ENCODE results near the gene IQGAP1. TPM values are rescaled to one million over a fixed set of nuclear protein-coding genes. Genes with fewer than 3 reads are reported as not detected.
"Not testable (repeated sequence)": the region's sequence is repeated elsewhere in the genome, so short reads cannot be mapped to it uniquely, and the experiment has no call there.

The IQGAP1 gene
- total RNA-seq, 1 experiment from 2014 or later: 235 TPM

DNA sequence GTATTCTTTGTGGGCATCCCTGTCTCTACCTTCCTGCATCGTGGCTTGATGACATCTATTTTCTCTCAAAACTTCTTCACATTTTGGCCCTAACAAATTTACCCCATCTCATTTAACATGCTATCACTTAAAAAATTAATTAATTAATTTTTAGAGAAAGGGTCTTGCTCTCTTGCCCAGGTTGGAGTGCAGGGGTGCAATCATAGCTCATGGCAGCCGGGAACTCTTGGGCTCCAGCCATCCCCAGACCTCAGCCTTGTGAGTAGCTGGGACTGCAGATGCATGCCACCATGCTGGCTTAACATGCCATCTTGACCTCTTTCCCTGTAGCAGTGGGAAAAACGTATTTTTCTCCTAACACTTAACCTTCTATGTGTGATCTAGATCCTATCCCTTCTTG, 20.6 kb downstream of the IQGAP1 start:
- Histone ChIP-seq H3K27ac (no peak overlapping the region), H3K27me3 (replicated peaks) (no peaks in the 10 kb centered on the region), H3K9me3 (replicated peaks) (no peaks in the 10 kb centered on the region), H3K4me1 (replicated peaks) (peaks cover 38% of the 10 kb centered on the region), H3K36me3 (peaks cover 3% of the 10 kb centered on the region; the same call in 1 of the 2 replicates), H3K4me3 (no peak overlapping the region)
- no peak for DNase-seq (ENCODE audit: low read depth in 1 of 2, low spot score in 2 of 2)

DNA sequence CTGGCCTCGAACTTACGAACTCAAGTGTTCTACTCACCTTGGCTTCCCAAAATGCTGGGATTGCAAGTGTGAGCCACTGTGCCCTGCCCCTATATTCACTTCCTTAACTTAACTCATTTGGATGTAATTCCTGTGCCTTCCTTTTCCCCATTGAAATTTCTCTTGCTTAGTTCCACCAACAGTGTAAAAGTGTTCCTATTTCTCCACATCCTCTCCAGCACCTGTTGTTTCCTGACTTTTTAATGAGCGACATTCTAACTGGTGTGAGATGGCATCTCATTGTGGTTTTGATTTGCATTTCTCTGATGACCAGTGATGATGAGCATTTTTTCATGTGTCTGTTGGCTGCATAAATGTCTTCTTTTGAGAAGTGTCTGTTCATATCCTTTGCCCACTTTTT, 21.5 kb downstream of the IQGAP1 start:
- not testable (repeated sequence) for H3K36me3 ChIP-seq; H3K9me3 ChIP-seq (replicated peaks); H3K4me3 ChIP-seq; DNase-seq (ENCODE audit: low read depth in 1 of 2, low spot score in 2 of 2); H3K27me3 ChIP-seq (replicated peaks); H3K27ac ChIP-seq
- H3K4me1 ChIP-seq (replicated peaks): peaks cover 47% of the 10 kb centered on the region

GRCh38 chr15:90410316-90410715, 22.3 kb downstream of the IQGAP1 start:
- not testable (repeated sequence) for H3K9me3 ChIP-seq (replicated peaks); H3K27me3 ChIP-seq (replicated peaks); H3K4me3 ChIP-seq; H3K36me3 ChIP-seq; DNase-seq (ENCODE audit: low read depth in 1 of 2, low spot score in 2 of 2); H3K27ac ChIP-seq
- peaks cover 49% of the 10 kb centered on the region for H3K4me1 ChIP-seq (replicated peaks)

- peaks cover 49% of the 10 kb centered on the region for H3K4me1 ChIP-seq (replicated peaks)
- H3K27ac ChIP-seq: no peak overlapping the region
- no peaks in the 10 kb centered on the region for H3K27me3 ChIP-seq (replicated peaks)
Observed at GRCh38 chr15:90411176-90411575, 23.1 kb downstream of the IQGAP1 start.

GRCh38 chr15:90412356-90413194, 24.5 kb downstream of the IQGAP1 start:
- Histone ChIP-seq H3K9me3 (replicated peaks) (no peaks in the 10 kb centered on the region), H3K27ac (peak overlapping the region; percentile 91), H3K27me3 (replicated peaks) (no peaks in the 10 kb centered on the region), H3K4me3 (no peak overlapping the region), H3K36me3 (peaks cover 3% of the 10 kb centered on the region; the same call in 1 of the 2 replicates), H3K4me1 (replicated peaks) (peaks cover 40% of the 10 kb centered on the region)
- peak; percentile 65 to 68 for DNase-seq (ENCODE audit: low read depth in 1 of 2, low spot score in 2 of 2)

More at GRCh38 chr15:90411176-90411575, 23.1 kb downstream of the IQGAP1 start:
- no peak for DNase-seq (ENCODE audit: low read depth in 1 of 2, low spot score in 2 of 2)
- H3K4me3 ChIP-seq: no peak overlapping the region
- H3K36me3 ChIP-seq: peaks cover 3% of the 10 kb centered on the region; the same call in 1 of the 2 replicates
- no peaks in the 10 kb centered on the region for H3K9me3 ChIP-seq (replicated peaks)

DNA sequence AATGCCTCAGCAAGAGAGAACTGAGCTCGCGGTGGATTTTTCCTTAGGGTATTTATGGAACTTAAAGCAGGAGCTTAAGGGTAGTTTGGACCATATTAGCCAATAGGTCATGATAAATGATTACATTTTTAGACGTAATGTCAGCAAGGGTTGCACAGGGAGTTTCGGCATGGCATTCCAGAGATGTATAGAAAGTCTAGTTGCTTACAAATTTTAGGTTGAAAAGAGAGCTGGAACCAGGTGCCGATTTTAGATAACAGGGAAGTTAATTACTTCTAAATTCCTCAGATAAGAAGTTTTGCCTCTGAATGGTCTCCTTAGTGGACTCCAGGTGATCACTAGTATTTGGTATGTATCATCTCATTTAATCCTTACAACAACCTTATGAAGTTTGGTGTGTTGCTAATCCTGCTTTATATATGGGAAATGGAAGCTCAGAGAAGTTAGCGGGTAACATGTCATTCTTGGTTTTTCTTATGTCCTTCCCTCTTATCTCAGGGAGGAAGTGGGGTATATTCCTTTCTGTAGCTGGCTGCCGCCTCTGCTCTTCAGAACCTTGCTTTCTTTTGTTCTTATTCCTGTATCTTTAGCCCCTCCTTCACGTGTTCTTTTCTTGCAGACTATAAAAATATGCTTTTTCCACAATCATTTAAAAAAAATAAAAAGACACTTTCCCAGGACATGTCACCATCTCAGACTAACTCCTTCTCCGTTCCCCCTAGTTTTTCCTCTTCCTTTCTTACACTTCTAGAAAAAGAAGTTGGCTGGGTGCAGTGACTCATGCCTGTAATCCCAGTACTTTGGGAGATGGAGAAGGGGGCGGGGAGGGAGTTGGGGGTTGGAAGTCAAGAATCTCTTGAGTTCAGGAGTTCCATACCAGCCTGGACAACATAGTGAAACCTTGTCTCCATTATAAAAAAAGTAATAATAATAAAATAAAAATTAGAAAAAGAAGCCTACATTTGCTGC, 25.7 kb downstream of the IQGAP1 start:
- Histone ChIP-seq H3K27ac (peak overlapping the region; percentile 91), H3K4me1 (replicated peaks) (peaks cover 36% of the 10 kb centered on the region), H3K36me3 (peaks cover 3% of the 10 kb centered on the region; the same call in 1 of the 2 replicates), H3K27me3 (replicated peaks) (no peaks in the 10 kb centered on the region), H3K9me3 (replicated peaks) (no peaks in the 10 kb centered on the region), H3K4me3 (no peak overlapping the region)
- peak; percentile 66 to 79 for DNase-seq (ENCODE audit: low read depth in 1 of 2, low spot score in 2 of 2)

DNA sequence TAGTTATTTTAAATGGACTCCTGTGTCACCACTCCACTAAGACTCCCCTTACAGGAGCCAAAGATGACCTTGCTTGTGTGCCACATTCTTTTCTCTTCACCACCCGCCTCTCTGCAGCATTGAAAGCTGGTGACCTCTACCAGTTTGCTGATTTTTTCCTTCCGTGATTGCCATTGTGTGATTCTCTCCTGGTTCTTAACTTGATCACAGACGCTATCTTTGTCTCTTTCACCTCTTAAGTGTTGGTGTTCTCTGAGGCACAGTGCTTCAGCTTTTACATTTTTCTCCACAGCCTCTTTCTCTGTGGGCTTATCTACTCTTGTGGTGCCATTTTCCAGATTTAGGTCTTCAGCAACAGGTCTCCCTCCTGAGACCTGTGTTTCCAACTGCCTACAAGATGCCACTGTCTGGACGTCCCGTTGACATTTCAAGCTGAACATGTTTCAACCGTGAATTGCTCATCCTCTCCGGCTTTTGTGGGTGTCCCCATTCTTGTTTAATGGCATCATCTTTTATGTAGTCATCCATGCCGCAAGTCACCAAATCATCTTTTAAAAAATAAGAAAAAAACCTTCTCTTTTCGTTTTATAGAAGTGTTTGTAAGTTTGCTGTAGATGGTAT, 26.5 kb downstream of the IQGAP1 start:
- H3K4me3 ChIP-seq: no peak overlapping the region
- no peaks in the 10 kb centered on the region for H3K27me3 ChIP-seq (replicated peaks)
- H3K36me3 ChIP-seq: peaks cover 3% of the 10 kb centered on the region; the same call in 1 of the 2 replicates
- H3K27ac ChIP-seq: peak overlapping the region; percentile 91
- H3K9me3 ChIP-seq (replicated peaks): no peaks in the 10 kb centered on the region
- DNase-seq (ENCODE audit: low read depth in 1 of 2, low spot score in 2 of 2): peak; percentile 58 to 71
- H3K4me1 ChIP-seq (replicated peaks): peaks cover 44% of the 10 kb centered on the region

- peaks cover 58% of the 10 kb centered on the region for H3K4me1 ChIP-seq (replicated peaks)
Observed at GRCh38 chr15:90416052-90416451, 28.0 kb downstream of the IQGAP1 start.

DNA sequence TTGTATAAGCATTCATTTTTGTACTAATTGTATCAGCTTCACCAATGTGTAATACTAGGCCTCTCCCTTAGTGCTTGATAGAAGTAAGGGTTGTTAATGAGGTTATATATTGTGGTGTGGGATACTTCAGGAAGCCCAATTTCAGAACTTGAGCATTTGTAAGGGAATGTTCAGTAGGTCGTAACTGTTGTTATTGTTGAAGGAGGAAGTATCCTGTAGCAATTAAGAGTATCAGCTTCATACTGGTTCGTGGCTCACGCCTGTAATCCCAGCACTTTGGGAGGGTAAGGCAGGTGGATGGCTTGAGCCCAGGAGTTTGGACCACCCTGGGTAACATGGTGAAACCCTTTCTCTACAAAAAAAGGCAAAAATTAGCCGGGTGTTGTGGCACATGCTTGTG, 30.6 kb downstream of the IQGAP1 start:
- Histone ChIP-seq H3K4me1 (replicated peaks) (peaks cover 54% of the 10 kb centered on the region), H3K27me3 (replicated peaks) (no peaks in the 10 kb centered on the region)

More at GRCh38 chr15:90416052-90416451, 28.0 kb downstream of the IQGAP1 start:
- not testable (repeated sequence) for H3K4me3 ChIP-seq; H3K36me3 ChIP-seq; H3K9me3 ChIP-seq (replicated peaks); DNase-seq (ENCODE audit: low read depth in 1 of 2, low spot score in 2 of 2); H3K27me3 ChIP-seq (replicated peaks); H3K27ac ChIP-seq

GRCh38 chr15:90419206-90419605, 31.2 kb downstream of the IQGAP1 start:
- peak overlapping the region; percentile 52 for H3K27ac ChIP-seq
- H3K9me3 ChIP-seq (replicated peaks): no peaks in the 10 kb centered on the region
- H3K36me3 ChIP-seq: no peaks in the 10 kb centered on the region
- H3K4me3 ChIP-seq: no peak overlapping the region
- no peaks in the 10 kb centered on the region for H3K27me3 ChIP-seq (replicated peaks)
- peak in 1 of 2 experiments; percentile 13 for DNase-seq (ENCODE audit: low read depth in 1 of 2, low spot score in 2 of 2)
- H3K4me1 ChIP-seq (replicated peaks): peaks cover 49% of the 10 kb centered on the region

More for the DNA sequence above, 30.6 kb downstream of the IQGAP1 start:
- Histone ChIP-seq H3K27ac (no peak overlapping the region), H3K36me3 (no peaks in the 10 kb centered on the region), H3K9me3 (replicated peaks) (no peaks in the 10 kb centered on the region), H3K4me3 (no peak overlapping the region)
- no peak for DNase-seq (ENCODE audit: low read depth in 1 of 2, low spot score in 2 of 2)

GRCh38 chr15:90419738-90420406, 31.8 kb downstream of the IQGAP1 start:
- H3K27ac ChIP-seq: peak overlapping the region; percentile 52
- no peak overlapping the region for H3K4me3 ChIP-seq
- H3K27me3 ChIP-seq (replicated peaks): no peaks in the 10 kb centered on the region
- DNase-seq (ENCODE audit: low read depth in 1 of 2, low spot score in 2 of 2): peak in 1 of 2 experiments; percentile 81
- H3K4me1 ChIP-seq (replicated peaks): peaks cover 44% of the 10 kb centered on the region
- no peaks in the 10 kb centered on the region for H3K36me3 ChIP-seq
- no peaks in the 10 kb centered on the region for H3K9me3 ChIP-seq (replicated peaks)

GRCh38 chr15:90420451-90420850, 32.4 kb downstream of the IQGAP1 start:
- H3K4me3 ChIP-seq: no peak overlapping the region
- H3K36me3 ChIP-seq: no peaks in the 10 kb centered on the region
- no peaks in the 10 kb centered on the region for H3K27me3 ChIP-seq (replicated peaks)
- no peak for DNase-seq (ENCODE audit: low read depth in 1 of 2, low spot score in 2 of 2)
- H3K9me3 ChIP-seq (replicated peaks): no peaks in the 10 kb centered on the region
- H3K4me1 ChIP-seq (replicated peaks): peaks cover 44% of the 10 kb centered on the region
- peak overlapping the region; percentile 52 for H3K27ac ChIP-seq

DNA sequence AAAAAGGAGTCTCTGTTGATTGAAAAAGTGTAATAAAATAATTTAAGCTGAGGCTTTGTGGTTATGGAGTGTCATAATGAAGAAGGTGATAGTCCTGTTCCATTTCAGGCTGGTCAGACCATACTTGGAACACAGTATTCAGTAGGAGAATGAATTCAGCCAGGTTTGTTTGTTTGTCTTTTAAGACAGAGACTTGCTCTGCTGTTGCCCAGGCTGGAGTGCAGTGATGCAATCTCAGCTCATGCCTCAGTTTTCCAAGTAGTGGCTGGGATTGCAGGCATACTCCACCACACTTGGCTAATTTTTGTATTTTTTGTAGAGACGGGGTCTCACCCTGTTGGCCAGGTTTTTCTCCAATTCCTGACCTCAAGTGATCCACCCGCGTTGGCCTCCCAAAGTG, 33.5 kb downstream of the IQGAP1 start:
- Histone ChIP-seq H3K36me3 (no peaks in the 10 kb centered on the region; the same call in none of the 2 replicates), H3K9me3 (replicated peaks) (no peaks in the 10 kb centered on the region), H3K4me1 (replicated peaks) (peaks cover 44% of the 10 kb centered on the region), H3K27me3 (replicated peaks) (no peaks in the 10 kb centered on the region), H3K27ac (peak overlapping the region; percentile 12), H3K4me3 (no peak overlapping the region)
- peak in 1 of 2 experiments; percentile 31 for DNase-seq (ENCODE audit: low read depth in 1 of 2, low spot score in 2 of 2)

Measured in SJSA1 (cell line).